KG1 (cell line): ENCODE measurements around the gene AHSG.
"Not testable (repeated sequence)": the region's sequence is repeated elsewhere in the genome, so short reads cannot be mapped to it uniquely, and the experiment has no call there.

Experiments used
- DNase-seq: peaks from one replicate; lab custom pipeline; 2025; lab: John Stamatoyannopoulos, UW

AHSG gene

GRCh38 chr3:186612721-186613636, at the start of gene AHSG:
AHSG (plus strand) TSS chr3:186613060; CDS start chr3:186613142, 82 bp downstream.
- DNase-seq = no peak

- no peak for DNase-seq
These were observed 48.3 kb upstream of the AHSG start for GRCh38 chr3:186564586-186564985.

GRCh38 chr3:186566772-186567071, 46.1 kb upstream of the AHSG start:
- DNase-seq = no peak

- DNase-seq = peak; percentile 94
These were observed 45.6 kb upstream of the AHSG start, which contains the start of gene TBCCD1 for GRCh38 chr3:186567072-186567921. TBCCD1 (minus strand) TSS chr3:186567339; CDS start chr3:186564329, 3,010 bp downstream.

- not testable (repeated sequence) for DNase-seq
These were observed 43.5 kb upstream of the AHSG start for GRCh38 chr3:186569361-186569760.

GRCh38 chr3:186569779-186570095, 43.1 kb upstream of the AHSG start:
- no peak for DNase-seq

GRCh38 chr3:186570096-186570940, 42.5 kb upstream of the AHSG start, which contains the start of gene DNAJB11:
DNAJB11 (plus strand) TSS chr3:186570720; CDS start chr3:186570898, 178 bp downstream.
- peak; percentile 96 for DNase-seq

GRCh38 chr3:186570941-186571643, 41.8 kb upstream of the AHSG start:
- DNase-seq = no peak

- no peak for DNase-seq
These were observed 41.2 kb upstream of the AHSG start for GRCh38 chr3:186571644-186572013.

GRCh38 chr3:186577521-186577920, 35.3 kb upstream of the AHSG start:
- no peak for DNase-seq

GRCh38 chr3:186580785-186581184, 32.1 kb upstream of the AHSG start:
- DNase-seq = no peak

- DNase-seq = no peak
These were observed 30.3 kb upstream of the AHSG start for GRCh38 chr3:186582541-186582940.

- no peak for DNase-seq
These were observed 29.0 kb upstream of the AHSG start for GRCh38 chr3:186583831-186584230.

- not testable (repeated sequence) for DNase-seq
These were observed 26.6 kb upstream of the AHSG start for GRCh38 chr3:186586245-186586644.

- no peak for DNase-seq
These were observed 25.7 kb upstream of the AHSG start for GRCh38 chr3:186587183-186587582.

- no peak for DNase-seq
These were observed 24.2 kb upstream of the AHSG start for GRCh38 chr3:186588632-186589031.

- DNase-seq = no peak
These were observed 23.7 kb upstream of the AHSG start for GRCh38 chr3:186589121-186589520.

GRCh38 chr3:186589856-186590579, 22.8 kb upstream of the AHSG start:
- no peak for DNase-seq

GRCh38 chr3:186590580-186591295, 22.1 kb upstream of the AHSG start:
- DNase-seq = no peak

GRCh38 chr3:186592682-186593081, 20.2 kb upstream of the AHSG start:
- no peak for DNase-seq
